Measurements from ENCODE around the gene KCNQ1OT1.

Gene KCNQ1OT1

DNA sequence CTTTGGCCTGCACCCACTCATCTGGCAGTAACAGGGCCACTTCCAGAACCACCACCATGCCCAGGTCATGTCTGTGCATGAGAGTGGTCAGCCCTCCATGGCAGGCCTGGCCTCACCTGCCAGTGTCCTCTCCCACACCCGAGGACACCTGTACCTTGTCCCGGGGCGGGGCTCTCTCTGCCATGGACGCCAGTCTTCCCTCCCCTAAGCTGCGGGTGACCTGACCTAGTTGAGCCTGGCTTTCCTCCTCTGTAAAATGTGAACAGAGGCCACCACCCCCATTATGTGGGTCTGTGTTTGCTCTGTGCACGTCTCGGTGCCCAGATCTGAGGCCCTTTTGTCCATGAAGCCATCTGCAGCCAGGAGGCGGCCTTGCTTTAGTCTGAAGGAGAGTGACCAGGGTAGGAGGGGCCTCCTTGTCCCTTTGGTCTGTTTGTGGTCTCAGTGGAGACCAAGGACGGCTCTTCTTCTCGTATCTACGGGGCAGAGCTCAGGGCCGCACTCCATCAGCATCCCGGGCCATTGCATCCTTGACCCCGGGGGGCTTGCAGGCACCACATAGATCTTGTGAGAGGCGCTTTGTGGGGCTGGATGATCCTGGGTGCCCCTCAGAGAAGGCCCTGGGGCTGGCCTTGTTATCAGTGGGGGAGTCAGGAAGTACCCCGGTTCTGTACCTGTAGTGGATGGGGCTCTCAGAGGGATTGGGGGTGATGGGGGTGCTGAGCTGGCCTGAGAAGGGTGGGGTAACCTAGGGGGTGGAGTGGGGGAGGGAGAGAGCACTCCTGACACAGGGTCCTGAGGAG is 133.4 kb downstream of the KCNQ1OT1 start:
- no peak for DNase-seq

DNA sequence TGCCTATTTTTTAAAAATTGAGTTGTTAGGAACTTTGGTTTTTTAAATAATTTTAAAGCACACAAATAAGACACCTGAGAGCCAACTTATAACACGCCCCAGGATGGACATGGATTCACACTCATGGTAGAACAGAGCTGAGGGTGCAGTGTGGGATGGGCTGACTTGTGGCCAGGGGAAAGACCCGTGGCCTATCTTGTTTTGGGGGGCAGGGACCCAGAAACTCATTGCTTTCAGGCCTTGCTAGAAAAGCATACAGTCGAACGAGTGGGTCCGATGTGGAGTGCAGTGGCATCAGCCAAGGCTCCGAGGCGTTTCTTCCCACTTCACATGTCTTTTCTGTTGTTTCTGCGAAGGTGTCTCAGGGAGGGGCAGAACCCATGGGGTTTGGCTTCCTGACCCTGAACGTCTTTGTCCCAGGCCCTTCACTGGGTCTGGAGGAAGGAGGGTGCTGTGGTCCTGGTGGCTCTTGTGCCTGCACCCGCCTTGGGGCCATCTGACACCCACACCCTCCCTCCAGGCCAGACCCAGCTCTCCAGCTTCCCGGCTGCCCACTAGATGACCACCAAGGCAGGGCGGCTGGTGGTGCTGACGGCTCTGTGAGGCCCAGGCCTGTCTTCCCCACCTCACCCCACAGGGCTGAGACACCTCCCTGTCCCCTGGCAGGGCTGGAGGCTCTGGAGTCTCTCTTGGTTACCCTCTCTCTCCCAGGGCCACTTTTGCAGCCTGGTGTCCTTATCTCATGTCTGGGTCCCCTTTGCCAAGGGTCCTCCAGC is 134.2 kb downstream of the KCNQ1OT1 start:
- DNase-seq: no peak

DNA sequence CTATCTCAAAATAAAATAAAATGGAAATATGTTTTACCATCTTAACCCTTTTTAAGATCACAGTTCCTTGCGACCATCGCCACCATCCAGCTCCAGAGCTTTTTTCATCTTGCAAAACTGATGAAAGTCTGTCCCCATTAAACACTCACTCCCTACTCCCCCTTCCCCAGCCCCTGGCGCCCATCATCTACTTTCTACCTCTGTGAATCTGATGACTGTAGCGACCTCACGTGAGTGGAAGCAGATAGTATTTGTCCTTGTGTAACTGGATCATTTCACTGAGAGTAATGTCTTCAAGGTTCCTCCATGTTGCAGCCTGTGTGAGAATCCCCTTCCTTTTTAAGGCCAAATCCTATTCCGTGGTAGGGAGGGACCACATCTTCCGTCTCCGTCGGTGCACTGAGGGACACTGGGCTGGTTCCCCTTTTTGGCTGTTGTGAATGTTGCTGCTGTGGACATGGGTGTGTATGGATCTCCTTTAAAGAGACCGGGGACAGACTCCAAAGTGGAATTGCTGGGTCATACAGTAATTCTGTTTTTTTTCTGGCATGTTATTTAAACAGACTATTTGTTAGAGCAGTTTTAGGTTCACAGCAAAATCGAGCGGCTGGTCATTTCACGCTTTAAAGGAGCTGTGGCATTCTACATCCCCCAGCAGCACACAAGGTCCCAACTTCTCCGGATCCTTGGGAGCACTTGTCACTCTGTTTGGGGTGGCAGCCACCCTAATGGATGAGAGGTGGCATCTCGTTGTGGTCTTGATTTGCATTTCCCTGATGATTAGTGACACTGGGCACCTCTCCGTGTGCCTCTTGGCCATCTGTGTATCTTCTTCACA is 135.0 kb downstream of the KCNQ1OT1 start:
- DNase-seq: no peak

DNA sequence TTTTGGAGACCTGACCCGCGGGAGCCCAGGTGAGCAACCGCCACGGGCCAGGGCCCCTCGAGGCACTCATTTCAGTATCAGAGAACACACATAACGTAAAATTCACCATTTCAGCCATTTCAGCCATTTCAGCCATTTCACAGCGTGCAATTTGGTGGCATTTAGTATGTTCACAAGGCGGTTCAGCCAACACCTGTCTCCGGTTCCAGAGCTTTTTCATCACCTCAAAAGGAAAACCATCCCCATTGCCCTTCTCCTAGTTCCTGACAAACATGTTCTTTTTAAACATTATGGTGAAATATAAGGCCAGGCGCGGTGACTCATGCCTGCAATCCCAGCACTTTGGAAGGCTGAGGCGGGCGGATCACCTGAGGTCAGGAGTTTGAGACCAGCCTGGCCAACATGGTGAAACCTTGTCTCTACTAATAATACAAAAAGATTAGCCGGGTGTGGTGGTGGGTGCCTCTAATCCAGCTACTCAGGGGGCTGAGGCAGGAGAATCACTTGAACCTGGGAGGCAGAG is 135.7 kb downstream of the KCNQ1OT1 start:
- DNase-seq: no peak

DNA sequence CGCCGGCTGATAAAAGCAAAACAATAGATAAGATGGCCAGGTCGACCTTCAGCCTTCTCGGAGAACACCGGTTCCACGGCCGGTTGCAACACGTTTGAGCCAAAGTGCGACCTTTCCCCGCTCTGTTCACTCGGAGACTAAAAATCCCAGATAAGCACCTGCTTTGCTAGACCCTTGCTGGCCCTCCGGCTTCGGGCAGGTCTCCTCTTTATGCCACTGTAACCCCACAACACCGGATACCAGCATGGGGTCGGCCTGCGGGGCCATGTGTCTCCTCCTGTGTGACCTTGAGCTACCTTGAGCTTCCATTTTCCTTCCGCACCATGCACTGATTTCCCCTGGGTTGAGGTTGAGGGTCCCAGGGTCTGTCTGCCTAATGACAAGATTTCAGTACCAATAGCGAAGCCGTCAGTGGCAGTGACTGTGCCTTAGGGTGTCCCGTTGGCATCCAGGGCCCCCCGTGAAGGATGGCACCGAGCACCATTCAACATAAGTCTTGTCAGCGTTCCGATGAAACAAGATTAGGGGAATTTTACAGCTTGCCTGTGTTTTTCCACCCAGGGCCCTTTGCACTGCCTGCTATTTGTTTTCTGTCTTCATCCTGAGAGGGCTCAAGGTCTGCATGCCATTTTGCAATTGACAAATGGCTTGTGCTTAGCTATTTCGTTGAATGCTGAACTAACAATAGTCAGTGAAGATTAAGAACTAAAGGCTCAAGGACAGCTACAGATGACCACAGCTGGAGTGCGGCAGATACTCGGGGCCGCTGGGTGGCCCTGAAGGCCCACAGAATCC is 136.4 kb downstream of the KCNQ1OT1 start:
- peak; percentile 18 for DNase-seq

DNA sequence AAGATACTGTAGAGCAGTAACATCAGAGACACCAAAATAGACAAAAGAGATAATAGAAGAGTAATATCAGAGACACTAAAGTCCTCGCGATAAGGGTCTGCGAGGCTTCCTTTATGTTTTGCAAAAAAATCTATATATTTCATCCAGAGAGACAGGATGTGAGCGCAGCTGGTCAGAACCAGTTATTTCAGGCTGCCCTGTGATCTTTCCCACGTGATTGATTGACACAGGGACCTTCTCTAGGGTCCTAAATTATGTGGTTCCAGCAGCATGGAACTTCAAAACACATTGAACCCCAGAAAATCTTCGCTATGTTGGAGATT is 136.9 kb downstream of the KCNQ1OT1 start:
- DNase-seq: no peak

DNA sequence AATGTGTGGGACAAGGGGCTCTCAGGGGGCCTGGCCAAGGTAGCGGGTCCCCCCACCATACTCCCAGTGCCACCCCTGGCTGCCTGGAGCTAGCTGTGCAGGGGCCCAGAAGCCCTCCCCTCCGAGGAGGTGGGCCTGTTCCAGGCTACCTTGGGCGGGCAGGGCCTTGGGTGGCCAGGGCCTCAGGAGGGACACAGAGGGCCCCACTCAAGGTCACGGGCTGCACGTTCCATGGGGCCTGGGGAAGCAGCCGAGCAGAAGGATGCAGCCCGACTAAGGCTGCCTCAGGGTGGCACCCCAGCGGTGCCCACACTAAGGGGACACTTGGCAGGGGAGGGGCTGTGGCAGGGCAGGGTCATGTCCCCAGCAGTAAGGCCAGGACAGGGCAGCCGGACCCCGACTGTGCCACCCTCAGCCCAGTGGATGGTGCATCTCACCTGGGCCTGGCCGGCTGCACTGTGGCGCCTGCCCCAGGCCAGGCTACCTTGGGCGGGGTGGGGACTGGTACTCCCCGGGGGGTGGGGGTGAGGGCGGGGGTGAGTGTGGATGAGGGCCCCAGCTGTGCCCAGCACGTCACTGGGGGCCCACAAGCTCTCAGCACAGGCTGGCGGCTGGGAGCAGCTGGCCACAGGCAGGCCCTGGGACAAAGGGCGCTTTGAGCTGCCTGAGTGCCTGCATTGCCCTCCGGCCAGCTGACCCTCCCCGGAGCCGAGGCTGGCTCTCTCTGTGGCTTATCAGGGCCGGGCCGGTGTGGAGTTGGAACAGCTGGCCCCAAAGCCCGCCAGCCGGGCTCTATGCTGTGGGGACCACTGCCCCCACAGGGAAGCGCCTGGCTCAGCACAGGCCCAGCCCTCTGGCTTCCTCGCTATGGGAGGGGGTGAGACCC is 137.9 kb downstream of the KCNQ1OT1 start:
- DNase-seq: peak; percentile 59

GRCh38 chr11:2559527-2560311 is 140.1 kb downstream of the KCNQ1OT1 start:
- DNase-seq: no peak

GRCh38 chr11:2558861-2559526 is 140.8 kb downstream of the KCNQ1OT1 start:
- no peak for DNase-seq

DNA sequence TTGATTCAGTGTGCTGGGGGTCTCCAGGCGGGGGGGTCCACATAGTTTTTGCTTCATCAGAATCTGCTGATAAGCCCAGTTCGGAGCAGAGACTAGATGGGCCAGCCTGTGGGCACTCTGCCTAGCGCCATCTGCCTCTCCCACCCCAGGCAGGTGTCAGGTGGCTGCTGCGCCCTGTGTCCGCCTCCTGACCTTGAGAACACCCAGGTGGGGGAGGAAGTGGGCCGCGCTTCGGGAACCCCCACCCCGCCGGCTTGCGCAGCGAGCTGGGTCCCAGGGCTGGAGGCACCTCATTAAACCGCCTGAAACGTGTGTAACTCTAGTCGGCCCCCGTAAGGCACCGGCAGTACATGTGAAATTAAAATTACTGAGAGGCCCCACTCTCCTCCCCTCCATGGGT is 141.4 kb downstream of the KCNQ1OT1 start:
- DNase-seq: no peak

All from retina (tissue), 1 donor.